SK-N-SH (cell line): ENCODE measurements around the gene TSGA10IP. TPM values are rescaled to one million over a fixed set of nuclear protein-coding genes. Genes with fewer than 3 reads are reported as not detected.

Experiments
- CTCF ChIA-PET: fragments of 300-600, 350-600 bp; formaldehyde crosslinking; extraction: SDS; loops from one replicate; lab custom pipeline; 2021; lab: Yijun Ruan, JAX
- POLR2A ChIA-PET: fragments of 350-600 bp; sonication (Branson Sonifier 250); formaldehyde crosslinking; extraction: SDS; loops from one replicate; lab custom pipeline; 2020; ENCODE audit warnings: antibody characterized with exemption, inconsistent platforms; lab: Yijun Ruan, JAX
- DNase-seq: peaks from one replicate; pipeline ENCODE4 v3.0.0; 2012
- H2AFZ ChIP-seq: fragments of 200-600 bp; sonication (generic); 2 replicates; pipeline ENCODE4 v1.8.1; 2016; ENCODE audit warnings: antibody characterized with exemption, mild to moderate bottlenecking, low read depth
- H3F3A ChIP-seq: fragments of 200-600 bp; sonication (generic); replicated peaks from 2 replicates; pipeline ENCODE3; 2016; ENCODE audit warnings: antibody characterized with exemption, mild to moderate bottlenecking; ENCODE audit not compliant: insufficient read depth
- H3K27ac ChIP-seq, 2 experiments: fragments of 200-500 bp in 1 of 2; fragments of 200-600 bp in 1 of 2; sonication (Bioruptor generic) in 1 of 2; sonication (generic), shearing (Covaris generic) in 1 of 2; 2 replicates each; pipeline versions ENCODE4 v1.5.1 to v1.6.1; 2014 to 2016; ENCODE audit warnings: low read depth in 2 of 2, inconsistent platforms in 1 of 2, low read length in 1 of 2, mild to moderate bottlenecking in 1 of 2, mixed read lengths in 1 of 2
- H3K27me3 ChIP-seq: fragments of 200-600 bp; sonication (generic), shearing (Covaris generic); 2 replicates; pipeline ENCODE4 v1.6.1; 2016; ENCODE audit warnings: mixed run types; ENCODE audit not compliant: insufficient read depth
- H3K36me3 ChIP-seq, 2 experiments: fragments of 200-500 bp in 1 of 2; fragments of 200-600 bp in 1 of 2; sonication (Bioruptor generic) in 1 of 2; sonication (generic) in 1 of 2; replicated peaks in 1 of 2; 2 replicates each; pipeline versions ENCODE3 to v1.5.1; 2014 to 2016; ENCODE audit warnings: low read length in 1 of 2, mild to moderate bottlenecking in 1 of 2; ENCODE audit not compliant: insufficient read depth in 2 of 2, control insufficient read depth in 1 of 2
- H3K4me1 ChIP-seq, 2 experiments: fragments of 200-500 bp in 1 of 2; fragments of 200-600 bp in 1 of 2; sonication (Bioruptor generic) in 1 of 2; sonication (generic), shearing (Covaris generic) in 1 of 2; 2 replicates each; pipeline versions ENCODE4 v1.5.1 to v1.6.1; 2014 to 2016; ENCODE audit warnings: low read depth in 1 of 2, low read length in 1 of 2, mixed run types in 1 of 2; ENCODE audit not compliant: insufficient read depth in 2 of 2, control insufficient read depth in 1 of 2
- H3K4me2 ChIP-seq: fragments of 200-600 bp; sonication (generic), shearing (Covaris generic); 2 replicates; pipeline ENCODE4 v1.6.1; 2017; ENCODE audit warnings: mixed run types
- H3K4me3 ChIP-seq, 2 experiments: fragments of 200-500 bp in 1 of 2; fragments of 200-600 bp in 1 of 2; sonication (Bioruptor generic) in 1 of 2; sonication (generic), shearing (Covaris generic) in 1 of 2; 2 replicates each; pipeline versions ENCODE4 v1.5.1 to v1.8.1; 2014 to 2016; ENCODE audit warnings: low read depth in 2 of 2, inconsistent platforms in 1 of 2, low read length in 1 of 2, mild to moderate bottlenecking in 1 of 2, mixed read lengths in 1 of 2, moderate library complexity in 1 of 2
- H3K79me2 ChIP-seq: fragments of 200-600 bp; sonication (generic); 2 replicates; pipeline ENCODE4 v1.8.1; 2017; ENCODE audit warnings: mild to moderate bottlenecking; ENCODE audit not compliant: insufficient read depth
- H3K9ac ChIP-seq: fragments of 200-600 bp; sonication (generic); 2 replicates; pipeline ENCODE4 v1.6.1; 2017; ENCODE audit warnings: mixed run types
- H3K9me2 ChIP-seq: fragments of 200-600 bp; sonication (generic); 2 replicates; pipeline ENCODE4 v1.6.1; 2017; ENCODE audit warnings: mixed run types
- H3K9me3 ChIP-seq: fragments of 200-600 bp; sonication (generic); 2 replicates; pipeline ENCODE4 v1.6.1; 2017; ENCODE audit warnings: mixed run types, mild to moderate bottlenecking, moderate library complexity
- H4K20me1 ChIP-seq: fragments of 200-600 bp; sonication (generic); 2 replicates; pipeline ENCODE4 v1.6.1; 2017; ENCODE audit warnings: mild to moderate bottlenecking, mixed run types; ENCODE audit not compliant: insufficient read depth
- CHD2 ChIP-seq: fragments of 150-350 bp; IDR thresholded peaks from 2 replicates; pipeline ENCODE4 v1.6.1; 2018; ENCODE audit warnings: low read length; ENCODE audit not compliant: partially characterized antibody
- CTCF ChIP-seq: fragments of 200-600 bp; sonication (generic); IDR thresholded peaks from 2 replicates; pipeline ENCODE4 v1.6.1; 2017; ENCODE audit warnings: antibody characterized with exemption, mild to moderate bottlenecking, moderate library complexity
- ELF1 ChIP-seq: IDR thresholded peaks from 2 replicates; pipeline ENCODE4 v1.4.0; 2012
- EZH2phosphoT487 ChIP-seq: fragments of 200-600 bp; sonication (generic); IDR thresholded peaks from 2 replicates; pipeline ENCODE4 v1.6.1; 2017; ENCODE audit warnings: low read depth, mixed run types, mild to moderate bottlenecking, antibody characterized with exemption, moderate library complexity, borderline replicate concordance
- FOXJ3 ChIP-seq: sonication (generic); formaldehyde crosslinking; IDR thresholded peaks from 2 replicates; pipeline ENCODE4 v1.5.1; 2020; ENCODE audit warnings: mild to moderate bottlenecking, missing genetic modification reagents
- GABPA ChIP-seq: IDR thresholded peaks from 2 replicates; pipeline ENCODE4 v1.4.0; 2012; ENCODE audit warnings: low read depth, mild to moderate bottlenecking
- GATA2 ChIP-seq: sonication (generic); formaldehyde crosslinking; IDR thresholded peaks from 2 replicates; pipeline ENCODE4 v1.5.0; 2020; ENCODE audit warnings: mild to moderate bottlenecking, missing genetic modification reagents
- JUND ChIP-seq: IDR thresholded peaks from 2 replicates; pipeline ENCODE4 v1.4.0; 2012
- MAX ChIP-seq: IDR thresholded peaks from 2 replicates; pipeline ENCODE4 v1.4.0; 2012; ENCODE audit warnings: low read depth
- MXI1 ChIP-seq: IDR thresholded peaks from 2 replicates; pipeline ENCODE4 v1.6.1; 2012; ENCODE audit warnings: mild to moderate bottlenecking, low read depth, low read length, improper control_type of control experiment
- NFIC ChIP-seq: IDR thresholded peaks from 2 replicates; pipeline ENCODE4 v1.4.0; 2012; ENCODE audit warnings: borderline replicate concordance
- NRF1 ChIP-seq: IDR thresholded peaks from 2 replicates; pipeline ENCODE4 v1.6.1; 2012; ENCODE audit warnings: low read depth, mild to moderate bottlenecking, low read length
- PBX3 ChIP-seq: IDR thresholded peaks from 2 replicates; pipeline ENCODE4; 2012
- RAD21 ChIP-seq: IDR thresholded peaks from 2 replicates; pipeline ENCODE4 v1.6.1; 2012; ENCODE audit warnings: mild to moderate bottlenecking, low read length
- RFX5 ChIP-seq: IDR thresholded peaks from 2 replicates; pipeline ENCODE4 v1.6.1; 2012; ENCODE audit warnings: mild to moderate bottlenecking, improper control_type of control experiment, low read length
- SIN3A ChIP-seq: IDR thresholded peaks from 2 replicates; pipeline ENCODE4 v1.6.1; 2012; ENCODE audit warnings: low read depth, mild to moderate bottlenecking, low read length, moderate library complexity, borderline replicate concordance
- TEAD4 ChIP-seq: IDR thresholded peaks from 2 replicates; pipeline ENCODE4 v1.4.0; 2012; ENCODE audit warnings: mild to moderate bottlenecking, borderline replicate concordance; ENCODE audit not compliant: insufficient read depth
- USF1 ChIP-seq: IDR thresholded peaks from 2 replicates; pipeline ENCODE4 v1.4.0; 2012; ENCODE audit warnings: low read depth, borderline replicate concordance
- USF2 ChIP-seq: fragments of 150-350 bp; IDR thresholded peaks from 2 replicates; pipeline ENCODE4 v1.6.1; 2017; ENCODE audit warnings: antibody characterized with exemption, low read length, low read depth, borderline replicate concordance
- ZBTB33 ChIP-seq: IDR thresholded peaks from 2 replicates; pipeline ENCODE4 v1.4.0; 2012; ENCODE audit warnings: low read depth, borderline replicate concordance
- WGBS: methylation state at CpG from one replicate; pipeline ENCODE4 v1.1.6; 2017; ENCODE audit warnings: low lambda C conversion rate; 5-methylcytosine and 5-hydroxymethylcytosine counted together
- polyA plus RNA-seq, 3 experiments: library from polyadenylated mRNA; depleted of rRNA; stranded (reverse); fragments of >200 nt; gene quantifications; 2 replicates each; pipeline ENCODE4 v1.2.3, GENCODE V29; 2012

Gene TSGA10IP
- polyA plus RNA-seq, 1 of the 3 experiments (the other 2 are of a cell fraction), result not detected

- H3K27me3 ChIP-seq, result no peaks in the 10 kb centered on the region
- peaks cover 8% of the 10 kb centered on the region for H3F3A ChIP-seq
- H4K20me1 ChIP-seq, result no peaks in the 10 kb centered on the region
- CTCF ChIA-PET, result interaction anchor here (1.4 kb wide), 1 partner anchor 56 kb away, joined by 3 read pairs; no protein-coding TSS in a partner anchor
- 86% methylated on average over 10 of the region's 11 CpGs for WGBS
- POLR2A ChIA-PET, result no interaction called here
- 0 out of 4 replicates have a peak, but pooled peaks cover 0 to 8% of the 10 kb centered on the region in 2 experiments for H3K4me1 ChIP-seq
- no peak overlapping the region for H3K4me2 ChIP-seq
- H3K79me2 ChIP-seq, result no peaks in the 10 kb centered on the region
- no peak overlapping the region for H3K9ac ChIP-seq
- no peak for DNase-seq
- H3K9me3 ChIP-seq, result no peaks in the 10 kb centered on the region
- H3K27ac ChIP-seq, result no peak overlapping the region
- H3K9me2 ChIP-seq, result no peaks in the 10 kb centered on the region
- TF ChIP-seq USF1, result no peak
- TF ChIP-seq TEAD4, result no peak
- no peak for TF ChIP-seq GABPA
- no peak for TF ChIP-seq GATA2
- TF ChIP-seq CTCF, result no peak
- TF ChIP-seq NFIC, result no peak
- TF ChIP-seq ELF1, result no peak
- TF ChIP-seq CHD2, result no peak
- TF ChIP-seq EZH2phosphoT487, result no peak
- TF ChIP-seq MAX, result no peak
- no peak for TF ChIP-seq JUND
- no peak for TF ChIP-seq RFX5
- TF ChIP-seq USF2, result no peak
- TF ChIP-seq, all 33 proteins: peak for 0
- H3K36me3 ChIP-seq, result no peaks in the 10 kb centered on the region
- H3K4me3 ChIP-seq, result no peak overlapping the region
- H2AFZ ChIP-seq, result no peak overlapping the region
Observed at GRCh38 chr11:65945941-65946558, 770 bp downstream of the TSGA10IP start.

GRCh38 chr11:65946655-65947054, 1.4 kb downstream of the TSGA10IP start:
- H4K20me1 ChIP-seq, result no peaks in the 10 kb centered on the region
- TF ChIP-seq RFX5 (no peak), ZBTB33 (no peak), CHD2 (no peak), SIN3A (no peak), NRF1 (no peak), USF2 (no peak), FOXJ3 (CRISPR knock-in tag) (no peak), RAD21 (no peak), PBX3 (no peak), GATA2 (no peak), MXI1 (no peak)

More at GRCh38 chr11:65946655-65947054, 1.4 kb downstream of the TSGA10IP start:
- peaks cover 7% of the 10 kb centered on the region for H3F3A ChIP-seq
- ChIA-PET POLR2A (no interaction called here), CTCF (interaction anchor here (1.4 kb wide), 1 partner anchor 57 kb away, joined by 3 read pairs; no protein-coding TSS in a partner anchor)
- H3K9ac ChIP-seq, result no peak overlapping the region
- no peak overlapping the region for H3K27ac ChIP-seq
- no peak for DNase-seq
- no peaks in the 10 kb centered on the region for H3K27me3 ChIP-seq
- H3K9me3 ChIP-seq, result no peaks in the 10 kb centered on the region
- no peaks in the 10 kb centered on the region for H3K9me2 ChIP-seq
- H3K4me3 ChIP-seq, result no peak overlapping the region
- WGBS, result 64% methylated on average over 3 of the region's 4 CpGs
- H2AFZ ChIP-seq, result no peak overlapping the region
- no peaks in the 10 kb centered on the region for H3K36me3 ChIP-seq
- H3K4me1 ChIP-seq, result 0 out of 4 replicates have a peak, but pooled peaks cover 0 to 3% of the 10 kb centered on the region in 2 experiments
- H3K79me2 ChIP-seq, result no peaks in the 10 kb centered on the region
- H3K4me2 ChIP-seq, result no peak overlapping the region
